ENCODE measurements around the gene KCNK2. TPM values are rescaled to one million over a fixed set of nuclear protein-coding genes. Genes with fewer than 3 reads are reported as not detected.

KCNK2 gene
- total RNA-seq, 1 donor, result 86.9 TPM

GRCh38 chr1:215277532-215277931 lies 195.0 kb downstream of the KCNK2 start:
- no peak overlapping the region for H3K27ac ChIP-seq (ENCODE audit: low read depth, low read length)
- no peak overlapping the region for H3K4me2 ChIP-seq (ENCODE audit: insufficient read depth, low read length)
- no peak for DNase-seq (ENCODE audit: insufficient read length, low spot score, missing footprints)
- no peaks in the 10 kb centered on the region for H3K79me2 ChIP-seq (ENCODE audit: insufficient read depth, low read length)
- no peaks in the 10 kb centered on the region for H3K27me3 ChIP-seq (ENCODE audit: insufficient read depth, low read length)
- peaks cover 28% of the 10 kb centered on the region for H3K4me1 ChIP-seq (ENCODE audit: insufficient read depth, low read length)
- peaks cover 2% of the 10 kb centered on the region for H3K9me3 ChIP-seq (ENCODE audit: low read depth, low read length)
- no peak overlapping the region for H2AFZ ChIP-seq (ENCODE audit: low read length)
- no peak for TF ChIP-seq CTCF (IDR thresholded peaks at IDR 0.05; ENCODE audit: extremely low read depth, low read depth, low read length)
- H4K20me1 ChIP-seq (ENCODE audit: insufficient read depth, low read length), result no peaks in the 10 kb centered on the region
- no peaks in the 10 kb centered on the region for H3K36me3 ChIP-seq (ENCODE audit: insufficient read depth, low read length)
- no peak overlapping the region for H3K4me3 ChIP-seq (ENCODE audit: insufficient read depth, low read length)

GRCh38 chr1:215279682-215280081 lies 197.1 kb downstream of the KCNK2 start:
- no peak overlapping the region for H3K4me2 ChIP-seq (ENCODE audit: insufficient read depth, low read length)
- peaks cover 13% of the 10 kb centered on the region for H3K4me1 ChIP-seq (ENCODE audit: insufficient read depth, low read length)
- TF ChIP-seq CTCF (IDR thresholded peaks at IDR 0.05; ENCODE audit: extremely low read depth, low read depth, low read length), result no peak
- no peak overlapping the region for H3K4me3 ChIP-seq (ENCODE audit: insufficient read depth, low read length)
- no peak overlapping the region for H3K27ac ChIP-seq (ENCODE audit: low read depth, low read length)
- H3K27me3 ChIP-seq (ENCODE audit: insufficient read depth, low read length), result no peaks in the 10 kb centered on the region
- H2AFZ ChIP-seq (ENCODE audit: low read length), result no peak overlapping the region
- H3K36me3 ChIP-seq (ENCODE audit: insufficient read depth, low read length), result no peaks in the 10 kb centered on the region
- no peaks in the 10 kb centered on the region for H4K20me1 ChIP-seq (ENCODE audit: insufficient read depth, low read length)
- no peaks in the 10 kb centered on the region for H3K79me2 ChIP-seq (ENCODE audit: insufficient read depth, low read length)
- DNase-seq (ENCODE audit: insufficient read length, low spot score, missing footprints), result no peak
- H3K9me3 ChIP-seq (ENCODE audit: low read depth, low read length), result peaks cover 2% of the 10 kb centered on the region

- Histone ChIP-seq H3K79me2 (ENCODE audit: insufficient read depth, low read length) (no peaks in the 10 kb centered on the region), H3K9me3 (ENCODE audit: low read depth, low read length) (peaks cover 2% of the 10 kb centered on the region), H3K4me3 (ENCODE audit: insufficient read depth, low read length) (no peak overlapping the region), H3K36me3 (ENCODE audit: insufficient read depth, low read length) (no peaks in the 10 kb centered on the region), H3K27ac (ENCODE audit: low read depth, low read length) (no peak overlapping the region), H3K27me3 (ENCODE audit: insufficient read depth, low read length) (no peaks in the 10 kb centered on the region), H3K4me2 (ENCODE audit: insufficient read depth, low read length) (no peak overlapping the region), H4K20me1 (ENCODE audit: insufficient read depth, low read length) (no peaks in the 10 kb centered on the region), H3K4me1 (ENCODE audit: insufficient read depth, low read length) (peaks cover 11% of the 10 kb centered on the region), H2AFZ (ENCODE audit: low read length) (no peak overlapping the region)
- no peak for DNase-seq (ENCODE audit: insufficient read length, low spot score, missing footprints)
- TF ChIP-seq CTCF (IDR thresholded peaks at IDR 0.05; ENCODE audit: extremely low read depth, low read depth, low read length), result no peak
These were observed 200.0 kb downstream of the KCNK2 start for GRCh38 chr1:215282557-215282956.

- DNase-seq (ENCODE audit: insufficient read length, low spot score, missing footprints), result no peak
- Histone ChIP-seq H3K4me3 (ENCODE audit: insufficient read depth, low read length) (no peak overlapping the region), H3K27me3 (ENCODE audit: insufficient read depth, low read length) (no peaks in the 10 kb centered on the region), H3K27ac (ENCODE audit: low read depth, low read length) (no peak overlapping the region), H4K20me1 (ENCODE audit: insufficient read depth, low read length) (no peaks in the 10 kb centered on the region), H3K4me2 (ENCODE audit: insufficient read depth, low read length) (no peak overlapping the region), H3K9me3 (ENCODE audit: low read depth, low read length) (no peaks in the 10 kb centered on the region), H3K79me2 (ENCODE audit: insufficient read depth, low read length) (no peaks in the 10 kb centered on the region), H3K36me3 (ENCODE audit: insufficient read depth, low read length) (no peaks in the 10 kb centered on the region), H3K4me1 (ENCODE audit: insufficient read depth, low read length) (peaks cover 10% of the 10 kb centered on the region), H2AFZ (ENCODE audit: low read length) (no peak overlapping the region)
- no peak for TF ChIP-seq CTCF (IDR thresholded peaks at IDR 0.05; ENCODE audit: extremely low read depth, low read depth, low read length)
These were observed 202.7 kb downstream of the KCNK2 start for GRCh38 chr1:215285013-215285800.
